Right lobe of liver (tissue), 6 donors: ENCODE data around the gene HES6. TPM values are rescaled to one million over a fixed set of nuclear protein-coding genes. Genes with fewer than 3 reads are reported as not detected.

ENCODE experiments used
- ATAC-seq, 4 donors: fragments of 200-7000 bp; cut with Tn5 transposase; one replicate each; pipeline ENCODE4 v1.9.1; 2020; ENCODE audit warnings: mild to moderate bottlenecking in 4 of 4, moderate library complexity in 4 of 4
- DNase-seq, 3 donors: peaks; one replicate each; pipeline ENCODE4 v3.0.0-alpha.2; 2020
- H3K27ac ChIP-seq, 3 donors: fragments of 200-600 bp; one replicate each; pipeline ENCODE4 v1.8.0; 2022
- H3K27me3 ChIP-seq, 2 donors: fragments of 200-600 bp; one replicate each; pipeline ENCODE4 v1.8.0; 2022
- H3K36me3 ChIP-seq, 4 donors: fragments of 200-600 bp; sonication (generic) in 1 of 4; one replicate each; pipeline versions ENCODE4 v1.5.1 to v1.8.0; 2017 to 2022; ENCODE audit warnings: control low read depth in 1 of 4
- H3K4me1 ChIP-seq, 4 donors: fragments of 200-600 bp; sonication (generic) in 1 of 4; one replicate each; pipeline versions ENCODE4 v1.5.1 to v1.8.0; 2017 to 2022; ENCODE audit warnings: control low read depth in 1 of 4
- H3K4me3 ChIP-seq, 3 donors: fragments of 200-600 bp; one replicate each; pipeline ENCODE4 v1.8.0; 2022
- H3K9me3 ChIP-seq, 4 donors: fragments of 200-600 bp; sonication (generic) in 1 of 4; one replicate each; pipeline versions ENCODE4 v1.5.1 to v1.8.0; 2017 to 2022; ENCODE audit warnings: control low read depth in 1 of 4
- POLR2A ChIP-seq: fragments of 450-650 bp; IDR thresholded peaks from one replicate; pipeline ENCODE4 v1.6.1; 2017; ENCODE audit warnings: antibody characterized with exemption, mild to moderate bottlenecking
- WGBS: methylation state at CpG from one replicate; pipeline ENCODE4 v1.1.6; 2018; ENCODE audit warnings: low coverage, low lambda C conversion rate; ENCODE audit not compliant: insufficient coverage; ENCODE audit errors: missing lambda C conversion rate; 5-methylcytosine and 5-hydroxymethylcytosine counted together
- intact Hi-C, 2 donors: fragments of 100-400 bp; cut with DNase I; formaldehyde crosslinking; loops; one replicate each; pipeline versions ENCODE4 v1.11.2 to v1.14.1; 2022
- total RNA-seq, 6 experiments: library from RNA; depleted of rRNA in 2 of 6; stranded (reverse); fragments of >200 nt in 2 of 6; fragmentation: NEBNext Ultra II Directional in 3 of 6; extraction: Animal tissue kit (Norgen Biotek cat#: 25700) in 3 of 6; gene quantifications; one replicate each; pipeline versions ENCODE4 v1.1.0 to v1.2.4, GENCODE V29; 2016 to 2023
- TF ChIP-seq, protein P1 (sequence below), 4 donors: fragments of 200-600 bp in 3 of 4; fragments of 450-650 bp in 1 of 4; IDR thresholded peaks; one replicate each; pipeline versions ENCODE4 v1.5.1 to v1.8.0; 2016 to 2022; ENCODE audit warnings: antibody characterized with exemption in 4 of 4, mild to moderate bottlenecking in 2 of 4
- donor health status: DM: no; HTN: yes; CAD: no.
- donor health status: DM: no; HTN: no; CAD: no.
- donor health status: DM: no; HTN: no; CAD: no.
- donor health status: DM: no; HTN: yes; CAD: no.
- donor health status: DM: no; HTN: yes; CAD: no.

HES6 gene
- total RNA-seq, 6 experiments from 2014 or later: 1.7 to 8.3 (median 3.8) TPM

- no peak for ATAC-seq
- Histone ChIP-seq H3K27ac (no peak overlapping the region), H3K4me3 (no peak overlapping the region), H3K36me3 (peaks cover 0 to 15% (median 2%) of the 10 kb centered on the region in 4 donors), H3K27me3 (no peaks in the 10 kb centered on the region), H3K9me3 (no peaks in the 10 kb centered on the region), H3K4me1 (peaks cover 0 to 14% (median 6%) of the 10 kb centered on the region in 4 donors)
- TF ChIP-seq POLR2A: no peak
- TF ChIP-seq, protein P1, sequence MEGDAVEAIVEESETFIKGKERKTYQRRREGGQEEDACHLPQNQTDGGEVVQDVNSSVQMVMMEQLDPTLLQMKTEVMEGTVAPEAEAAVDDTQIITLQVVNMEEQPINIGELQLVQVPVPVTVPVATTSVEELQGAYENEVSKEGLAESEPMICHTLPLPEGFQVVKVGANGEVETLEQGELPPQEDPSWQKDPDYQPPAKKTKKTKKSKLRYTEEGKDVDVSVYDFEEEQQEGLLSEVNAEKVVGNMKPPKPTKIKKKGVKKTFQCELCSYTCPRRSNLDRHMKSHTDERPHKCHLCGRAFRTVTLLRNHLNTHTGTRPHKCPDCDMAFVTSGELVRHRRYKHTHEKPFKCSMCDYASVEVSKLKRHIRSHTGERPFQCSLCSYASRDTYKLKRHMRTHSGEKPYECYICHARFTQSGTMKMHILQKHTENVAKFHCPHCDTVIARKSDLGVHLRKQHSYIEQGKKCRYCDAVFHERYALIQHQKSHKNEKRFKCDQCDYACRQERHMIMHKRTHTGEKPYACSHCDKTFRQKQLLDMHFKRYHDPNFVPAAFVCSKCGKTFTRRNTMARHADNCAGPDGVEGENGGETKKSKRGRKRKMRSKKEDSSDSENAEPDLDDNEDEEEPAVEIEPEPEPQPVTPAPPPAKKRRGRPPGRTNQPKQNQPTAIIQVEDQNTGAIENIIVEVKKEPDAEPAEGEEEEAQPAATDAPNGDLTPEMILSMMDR (IDR thresholded peaks at IDR 0.05): no peak
- WGBS: 86% methylated on average over 8 of the region's 12 CpGs
- DNase-seq: peak in 2 of 3 donors; percentile 12 to 48
- intact Hi-C loops: no loop called here
These were observed 40.4 kb upstream of the HES6 start for GRCh38 chr2:238280083-238280825.

DNA sequence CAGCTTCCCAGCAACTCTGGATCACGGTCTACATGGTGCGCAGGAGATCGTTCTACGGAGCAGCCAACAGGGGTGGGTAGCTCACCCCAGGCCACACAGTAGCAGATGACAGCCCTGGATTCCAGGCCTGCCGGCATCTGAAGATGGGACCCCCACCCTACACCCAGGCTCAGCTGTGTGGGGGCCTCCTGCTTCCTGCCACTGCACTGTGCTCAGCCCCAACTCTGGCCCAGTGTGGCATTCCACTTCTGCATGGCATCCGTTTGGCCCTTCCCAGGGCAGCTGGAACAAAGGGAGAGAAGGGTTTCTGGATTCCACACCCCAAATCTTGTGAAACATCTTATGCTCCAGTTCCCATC lies 39.5 kb upstream of the HES6 start:
- Histone ChIP-seq H3K36me3 (peaks cover 0 to 17% (median 2%) of the 10 kb centered on the region in 4 donors), H3K4me1 (peaks cover 0 to 15% (median 6%) of the 10 kb centered on the region in 4 donors)
- WGBS: no CpG with 5 or more reads among the region's 6 CpGs

GRCh38 chr2:238278626-238279323 lies 38.9 kb upstream of the HES6 start:
- no peak overlapping the region for H3K4me3 ChIP-seq
- 47% methylated on average over 4 of the region's 9 CpGs for WGBS
- no peak overlapping the region for H3K27ac ChIP-seq
- peak in 2 of 3 donors; percentile 10 to 28 for DNase-seq
- H3K9me3 ChIP-seq: no peaks in the 10 kb centered on the region
- H3K27me3 ChIP-seq: no peaks in the 10 kb centered on the region
- intact Hi-C loops: no loop called here
- H3K4me1 ChIP-seq: peaks cover 0 to 15% (median 6%) of the 10 kb centered on the region in 4 donors
- peaks cover 0 to 17% (median 2%) of the 10 kb centered on the region in 4 donors for H3K36me3 ChIP-seq
- no peak for ATAC-seq
- TF ChIP-seq, protein P1 (IDR thresholded peaks at IDR 0.05): no peak
- no peak for TF ChIP-seq POLR2A

More for the DNA sequence above, 39.5 kb upstream of the HES6 start:
- TF ChIP-seq, protein P1 (IDR thresholded peaks at IDR 0.05): no peak
- H3K9me3 ChIP-seq: no peaks in the 10 kb centered on the region
- DNase-seq (peak in 2 of 3 donors; percentile 8 to 38), ATAC-seq (no peak)
- no peak overlapping the region for H3K27ac ChIP-seq
- H3K4me3 ChIP-seq: no peak overlapping the region
- intact Hi-C loops: no loop called here
- H3K27me3 ChIP-seq: no peaks in the 10 kb centered on the region

- WGBS: 88% methylated on average over 7 of the region's 15 CpGs
- Histone ChIP-seq H3K4me3 (no peak overlapping the region), H3K4me1 (peaks cover 0 to 19% (median 7%) of the 10 kb centered on the region in 4 donors), H3K9me3 (no peaks in the 10 kb centered on the region), H3K27ac (no peak overlapping the region), H3K36me3 (peaks cover 0 to 17% (median 4%) of the 10 kb centered on the region in 4 donors), H3K27me3 (no peaks in the 10 kb centered on the region)
- intact Hi-C loops: no loop called here
- peak in 2 of 3 donors; percentile 14 to 27 for DNase-seq
- ATAC-seq: no peak
- no peak for TF ChIP-seq POLR2A
- TF ChIP-seq, protein P1 (IDR thresholded peaks at IDR 0.05): no peak
These were observed 37.9 kb upstream of the HES6 start for GRCh38 chr2:238277695-238278094.
